TTC549 (cell line): ENCODE results near the gene FER1L5.

Experiments
- FAIRE-seq: peaks from 2 replicates; lab custom pipeline; 2012; peaks lifted over from hg19 to GRCh38; lab: Jason Lieb, UNC

FER1L5 gene

DNA sequence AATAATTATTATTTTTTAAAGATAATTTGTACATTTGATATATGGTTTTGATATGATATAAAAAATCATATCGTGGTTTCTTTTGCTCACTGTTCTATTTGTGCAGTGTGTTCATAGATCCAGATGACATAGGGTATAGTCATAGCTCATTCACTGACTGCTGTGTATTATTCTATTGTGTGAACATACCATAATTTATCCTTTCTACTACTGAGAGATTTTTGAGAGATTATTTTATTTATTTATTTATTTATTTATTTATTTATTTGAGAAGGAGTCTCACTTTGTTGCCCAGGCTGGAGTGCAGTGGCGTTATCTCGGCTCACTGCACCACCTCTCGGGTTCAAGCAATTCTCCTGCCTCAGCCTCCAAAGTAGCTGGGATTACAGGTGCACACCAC is 39.0 kb downstream of the FER1L5 start:
- no peak for FAIRE-seq

DNA sequence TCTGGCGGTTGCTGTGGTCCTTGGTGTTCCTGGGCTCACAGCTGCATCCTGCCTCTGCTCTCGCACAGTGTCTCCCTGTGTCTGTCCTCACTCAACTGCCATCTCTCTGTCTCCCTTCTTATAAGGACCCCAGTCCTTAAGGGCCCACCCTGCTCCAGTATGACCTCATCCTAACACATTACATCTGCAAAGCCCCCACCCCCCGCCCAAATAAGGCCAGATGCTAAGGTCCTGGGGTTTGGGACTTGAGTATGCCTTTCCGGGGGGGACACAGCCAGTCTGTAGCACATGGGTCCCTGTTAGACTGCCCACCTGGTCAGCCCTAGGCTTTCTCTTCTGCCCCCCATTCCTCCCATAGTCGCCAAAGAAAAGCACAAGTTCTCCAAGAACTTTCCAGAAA is 40.7 kb downstream of the FER1L5 start:
- FAIRE-seq, result no peak

DNA sequence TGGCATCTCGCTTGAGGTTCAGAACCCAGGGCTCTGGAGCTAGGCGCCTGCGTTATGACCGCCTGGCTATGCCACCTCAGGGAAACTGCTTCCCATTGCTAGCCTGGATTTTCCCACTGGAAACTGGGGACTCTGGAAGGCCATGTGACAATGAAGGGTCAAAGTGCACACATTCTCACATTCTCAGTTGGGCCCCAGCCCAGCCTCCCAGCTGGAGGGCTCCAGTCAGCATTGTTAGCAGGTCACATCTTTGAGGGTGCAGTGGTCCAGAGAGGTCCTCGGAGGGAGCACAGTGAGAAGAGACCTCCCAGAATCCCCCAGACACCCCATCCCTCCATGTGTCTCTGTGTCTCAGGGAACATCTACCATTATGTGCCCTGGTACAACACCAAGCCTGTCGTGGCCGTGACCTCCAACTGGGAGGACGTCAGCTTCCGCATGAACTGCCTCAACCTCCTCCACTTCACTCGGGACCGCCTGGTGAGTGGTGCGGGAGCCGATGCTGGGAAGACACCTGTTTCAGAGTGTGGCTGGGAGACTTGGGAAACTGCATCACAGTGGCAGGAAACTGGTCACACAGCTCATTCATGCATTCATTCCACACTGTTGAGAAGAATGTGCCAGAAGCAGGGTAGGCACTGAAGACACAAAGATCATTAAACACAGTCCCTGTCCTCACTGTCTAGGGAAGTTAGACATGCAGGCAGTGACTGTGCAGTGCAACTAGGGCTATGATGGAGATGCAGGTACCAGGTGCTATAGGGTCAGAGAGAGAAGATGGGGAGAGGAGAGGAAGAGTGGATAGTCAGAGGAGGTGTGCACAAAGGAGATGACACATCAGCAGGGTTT is 41.6 kb downstream of the FER1L5 start:
- no peak for FAIRE-seq

GRCh38 chr2:96684883-96685576 is 42.5 kb downstream of the FER1L5 start:
- FAIRE-seq, result no peak

DNA sequence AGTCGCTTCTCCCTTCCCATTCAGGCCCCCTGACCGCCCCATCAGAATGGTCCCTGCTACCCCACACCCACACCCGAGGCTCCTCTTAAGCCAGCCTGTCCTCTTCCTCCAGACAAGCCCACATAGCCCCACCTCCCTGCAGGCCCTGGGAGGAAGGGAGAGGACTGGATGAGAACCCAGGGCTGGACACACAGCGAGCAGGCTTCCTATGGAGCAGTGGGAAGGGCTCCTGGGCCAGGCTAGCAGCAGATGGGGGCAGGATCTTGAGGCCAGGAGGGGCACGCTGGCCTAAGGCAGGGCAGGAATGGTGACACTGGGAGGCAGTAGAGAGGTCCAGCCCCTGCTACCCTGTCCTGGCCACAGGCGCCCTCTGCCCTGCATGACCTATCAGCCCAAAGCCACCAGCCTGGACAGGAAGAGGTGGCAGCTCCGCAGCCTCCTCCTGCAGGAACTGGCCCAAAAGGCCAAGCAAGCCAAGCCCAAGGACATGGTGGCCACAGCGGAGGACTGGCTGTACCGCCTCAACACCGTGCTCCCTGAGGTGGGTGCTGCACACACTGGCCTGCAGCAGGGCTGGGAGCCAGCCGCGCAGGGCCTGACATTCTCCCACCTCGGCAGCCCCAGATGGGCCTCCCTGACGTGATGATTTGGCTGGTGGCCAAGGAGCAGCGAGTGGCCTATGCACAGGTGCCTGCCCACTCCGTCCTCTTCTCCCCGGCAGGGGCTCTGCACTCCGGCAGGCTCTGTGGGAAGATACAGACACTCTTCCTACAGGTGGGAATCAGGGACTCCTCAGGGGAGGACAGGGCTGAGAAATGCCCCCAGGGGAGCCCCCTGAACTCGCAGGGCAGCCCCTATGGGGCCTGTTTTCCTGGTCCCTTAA is 43.3 kb downstream of the FER1L5 start:
- no peak for FAIRE-seq

GRCh38 chr2:96687266-96687665 is 44.7 kb downstream of the FER1L5 start:
- no peak for FAIRE-seq

DNA sequence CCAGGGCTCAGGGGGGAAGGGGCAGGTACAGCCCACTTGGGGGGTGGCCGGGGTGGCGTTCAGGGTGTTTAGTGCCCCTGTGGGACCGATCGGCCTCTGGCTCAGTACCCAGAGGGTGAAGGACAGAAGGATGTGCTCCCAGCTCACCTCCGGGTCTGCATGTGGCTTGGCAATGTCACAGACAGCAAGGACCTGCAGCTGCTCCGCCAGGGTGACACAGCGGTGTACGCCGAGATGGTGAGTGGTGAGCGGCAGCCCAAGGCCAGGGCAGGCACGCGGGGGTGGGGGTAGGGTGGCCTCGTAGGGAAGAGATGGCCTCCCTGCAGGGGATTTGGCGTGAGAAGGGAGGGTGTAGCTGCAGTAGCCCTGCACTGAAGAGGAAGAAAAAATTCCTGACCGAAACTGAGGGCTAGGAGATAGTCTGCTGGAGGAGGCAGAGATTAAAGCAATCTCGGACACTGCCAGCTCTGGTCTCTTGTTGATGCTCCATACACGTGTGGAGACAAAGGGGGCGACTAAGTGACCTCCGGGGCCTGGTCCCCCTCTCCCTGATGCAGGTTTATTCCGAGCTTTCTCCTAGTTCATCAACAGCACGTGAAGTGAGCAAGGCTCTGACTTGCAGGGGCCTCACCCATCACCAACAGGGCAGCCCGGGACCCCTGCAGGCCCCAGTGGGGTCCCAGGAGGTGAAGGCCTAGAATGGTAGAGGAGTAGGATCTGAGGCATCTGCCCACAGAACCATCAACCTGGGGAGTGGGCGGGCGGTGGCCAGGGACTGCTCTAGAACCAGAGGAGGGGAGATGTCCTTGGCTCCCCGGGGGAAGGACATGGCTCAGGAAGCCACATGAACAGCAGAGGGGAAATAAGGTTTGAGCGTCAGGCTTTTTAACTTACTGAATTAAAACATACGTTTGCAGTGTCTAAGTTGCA is 45.4 kb downstream of the FER1L5 start:
- FAIRE-seq, result no peak

DNA sequence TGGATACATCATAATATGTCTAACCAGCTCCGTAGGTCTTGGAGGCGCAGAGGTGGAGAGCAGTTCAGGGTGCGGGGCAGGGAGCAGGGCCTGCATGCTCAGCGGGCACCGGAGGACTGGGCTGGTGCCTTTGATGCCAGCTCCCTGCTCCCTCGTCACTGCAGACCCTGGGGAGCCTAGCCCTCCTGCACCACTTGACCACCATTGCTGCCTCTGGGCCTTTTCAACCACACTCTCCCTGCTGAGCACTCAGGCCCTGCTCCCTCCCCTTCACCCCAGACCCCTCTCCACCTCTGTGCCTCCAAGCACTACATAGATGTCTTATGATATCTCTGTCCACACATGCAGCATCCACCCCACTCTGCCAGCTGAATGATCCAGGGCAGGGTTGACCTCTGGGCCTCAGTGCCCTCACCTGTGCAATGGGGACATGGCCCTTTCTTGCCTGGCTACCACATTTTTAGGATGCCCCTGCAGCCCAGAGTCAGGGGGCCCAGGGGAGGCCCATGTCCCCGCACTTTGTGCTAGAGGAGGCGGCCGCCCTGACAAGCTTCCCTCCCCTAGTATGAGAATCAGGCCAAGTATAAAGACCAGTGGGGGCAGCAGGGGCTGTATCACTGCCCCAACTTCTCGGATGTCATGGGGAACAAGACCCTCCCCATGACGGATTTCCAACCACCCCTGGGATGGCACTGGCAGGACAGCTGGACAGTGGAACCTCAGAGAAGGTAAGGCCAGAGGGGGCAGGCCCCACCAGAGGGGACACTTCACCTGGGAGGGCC is 46.3 kb downstream of the FER1L5 start:
- FAIRE-seq, result no peak

DNA sequence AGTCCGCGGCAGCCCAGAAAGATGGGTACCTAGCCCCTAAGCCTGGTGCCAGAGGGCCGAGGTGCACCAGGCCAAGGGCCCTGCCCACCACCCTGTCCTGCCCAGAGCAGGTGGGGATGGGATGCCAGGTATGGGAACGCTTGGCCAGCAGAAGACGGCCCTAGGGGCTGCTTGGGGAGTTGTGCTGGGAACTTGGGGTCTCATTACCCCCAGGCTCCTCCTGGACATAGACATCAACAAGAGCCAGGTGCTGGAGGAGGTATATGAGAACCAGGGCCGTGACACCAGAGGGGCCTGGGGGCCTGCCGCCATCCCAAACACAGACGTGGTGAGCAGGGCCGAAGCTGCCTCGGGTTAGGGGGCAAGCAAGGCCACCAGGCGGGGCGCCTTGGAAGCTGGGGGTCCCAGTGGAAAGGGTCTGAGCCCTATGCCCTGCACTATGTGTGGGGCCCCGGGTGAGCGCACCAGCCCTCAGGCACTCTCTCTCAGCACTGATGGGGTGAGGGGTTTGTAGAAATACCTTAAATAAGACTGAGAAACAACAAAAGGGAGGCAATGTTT is 46.9 kb downstream of the FER1L5 start:
- no peak for FAIRE-seq

- FAIRE-seq, result no peak
Measured at GRCh38 chr2:96690306-96691021, 47.9 kb downstream of the FER1L5 start.

DNA sequence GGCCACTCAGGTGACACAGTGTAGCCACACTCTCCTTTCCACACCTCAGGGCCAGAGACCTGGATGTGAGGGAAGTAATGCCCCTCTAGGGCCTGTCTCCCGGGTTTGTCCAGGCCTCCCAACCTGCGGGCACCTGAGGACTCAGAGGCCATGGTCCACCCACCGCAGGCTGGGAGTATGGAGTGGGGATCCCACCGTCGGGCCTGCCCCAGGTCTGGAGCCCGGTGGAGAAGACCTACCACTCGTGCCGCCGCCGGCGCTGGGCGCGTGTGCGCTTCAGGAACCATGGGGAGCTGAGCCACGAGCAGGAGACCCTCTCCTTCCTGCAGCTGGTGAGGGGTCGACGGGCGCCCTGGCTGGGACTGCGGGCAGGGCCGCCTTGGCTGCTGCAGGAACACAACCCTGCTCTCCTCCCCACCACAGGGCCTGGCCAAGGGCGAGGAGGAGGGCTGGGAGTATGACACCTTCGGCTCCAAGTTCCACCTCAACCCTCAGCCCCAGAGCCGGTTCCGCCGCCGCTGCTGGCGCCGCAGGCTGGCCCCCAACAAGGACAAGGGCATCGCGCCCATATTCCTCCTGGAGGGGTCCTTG is 48.6 kb downstream of the FER1L5 start:
- no peak for FAIRE-seq

DNA sequence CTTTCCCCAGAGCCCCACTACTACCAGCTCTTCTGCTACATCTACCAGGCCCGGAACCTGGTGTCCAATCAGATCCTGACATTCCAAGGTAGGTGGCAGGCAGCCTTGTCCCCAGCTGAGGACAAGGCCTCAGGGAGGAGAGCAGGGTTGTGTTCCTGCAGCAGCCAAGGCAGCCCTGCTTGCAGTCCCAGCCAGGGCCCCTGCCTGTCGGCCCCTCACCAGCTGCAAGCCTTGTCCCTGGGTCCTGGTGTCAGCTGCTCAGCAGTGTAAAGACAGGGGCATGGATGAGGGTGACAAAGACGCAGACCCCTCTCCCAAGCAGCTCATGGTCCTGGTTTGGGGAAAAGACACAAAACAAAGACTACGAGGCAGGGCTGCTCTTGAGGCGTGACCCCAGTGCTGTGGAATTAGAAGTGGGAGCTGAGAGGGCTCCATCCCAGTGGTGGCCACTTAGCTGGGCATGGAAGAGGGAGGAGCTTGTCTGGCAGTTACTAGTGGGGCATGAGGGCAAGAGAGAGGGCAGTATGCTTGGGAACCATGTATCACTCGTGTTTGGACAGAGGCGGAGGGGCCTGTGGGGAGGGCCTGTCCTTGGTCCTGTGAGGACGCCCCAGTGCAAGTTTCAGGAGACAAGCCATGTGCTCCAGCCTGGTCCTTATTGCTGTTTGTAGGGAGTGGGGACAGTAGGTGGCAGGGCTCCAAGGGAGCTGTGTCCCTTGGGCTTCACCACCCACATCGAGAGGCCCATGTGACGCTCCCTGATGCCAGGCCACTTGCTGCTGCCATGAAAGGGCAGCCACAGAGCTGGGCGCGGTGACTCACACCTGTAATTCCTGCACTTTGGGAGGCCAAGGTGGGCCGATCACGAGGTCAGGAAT is 49.8 kb downstream of the FER1L5 start:
- no peak for FAIRE-seq

GRCh38 chr2:96693286-96694200 is 51.0 kb downstream of the FER1L5 start:
- no peak for FAIRE-seq

- no peak for FAIRE-seq
Measured at GRCh38 chr2:96694279-96694678, 51.7 kb downstream of the FER1L5 start.

- FAIRE-seq, result no peak
Measured at GRCh38 chr2:96694816-96695455, 52.4 kb downstream of the FER1L5 start.

- no peak for FAIRE-seq
Measured at GRCh38 chr2:96695602-96696001, 53.0 kb downstream of the FER1L5 start.

DNA sequence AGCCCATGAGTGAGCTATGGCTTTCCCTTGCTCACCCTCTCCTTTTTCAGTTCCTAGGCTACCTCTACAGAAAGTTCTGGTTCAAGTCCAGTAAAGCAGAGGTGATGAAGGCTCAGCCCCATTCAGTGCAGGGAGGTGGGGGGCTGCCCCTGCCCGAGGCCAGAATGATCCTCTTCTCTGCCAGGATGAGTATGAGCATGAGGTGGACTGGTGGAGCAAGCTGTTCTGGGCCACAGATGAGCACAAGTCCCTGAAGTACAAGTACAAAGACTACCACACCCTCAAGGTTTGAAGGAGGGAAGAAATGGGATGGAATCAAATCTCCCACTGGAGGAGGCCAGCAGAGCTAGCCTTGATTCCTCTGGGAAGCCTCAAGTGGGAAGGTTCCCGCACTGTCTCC is 54.9 kb downstream of the FER1L5 start:
- FAIRE-seq, result no peak
